DMS 273 treated with DMSO at 0.1 percent for 48 hours (cell line): ENCODE data around the gene RGS19.

Experiments
- DNase-seq: peaks from one replicate; lab custom pipeline; 2025; lab: John Stamatoyannopoulos, UW

Gene RGS19

GRCh38 chr20:64076061-64076997, 3.0 kb downstream of the RGS19 start:
- no peak for DNase-seq

DNA sequence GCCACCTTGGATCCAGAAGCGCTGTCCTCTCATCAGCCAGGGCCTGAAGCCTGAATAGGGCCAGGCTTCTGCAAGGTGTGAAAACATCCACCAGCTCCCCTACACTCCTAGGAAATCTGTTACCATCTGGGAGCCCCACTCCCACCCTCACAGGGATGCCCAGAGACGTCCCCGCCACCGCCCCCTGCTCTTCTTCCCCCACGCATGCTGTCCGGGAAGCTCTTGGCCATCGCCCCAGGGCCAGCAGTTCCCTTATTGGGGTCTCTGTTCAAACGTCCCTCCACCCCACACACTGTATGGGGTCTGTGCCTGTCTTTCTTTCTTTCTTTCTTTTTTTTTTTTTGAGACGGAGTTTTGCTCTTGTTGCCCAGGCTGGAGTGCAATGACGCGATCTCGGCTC, 3.8 kb downstream of the RGS19 start:
- no peak for DNase-seq

DNA sequence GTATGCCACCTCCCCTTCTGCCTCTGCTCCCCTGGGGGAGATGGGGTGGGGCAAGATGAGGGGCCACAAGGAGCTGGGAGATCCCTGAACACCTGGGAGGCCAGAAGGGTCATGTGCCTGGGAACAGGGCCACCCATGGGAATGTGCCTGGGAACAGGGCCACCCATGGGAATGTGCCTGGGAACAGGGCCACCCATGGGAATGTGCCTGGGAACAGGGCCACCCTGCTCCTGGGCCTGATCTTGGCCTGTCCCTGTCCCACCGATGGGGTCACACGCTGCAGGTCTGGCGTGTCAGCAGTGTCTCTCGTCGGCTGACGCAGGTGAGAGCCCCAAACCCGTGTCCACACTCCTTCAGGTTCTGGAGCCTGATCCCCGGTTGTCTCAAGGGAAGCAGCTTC, 4.4 kb downstream of the RGS19 start:
- no peak for DNase-seq

DNA sequence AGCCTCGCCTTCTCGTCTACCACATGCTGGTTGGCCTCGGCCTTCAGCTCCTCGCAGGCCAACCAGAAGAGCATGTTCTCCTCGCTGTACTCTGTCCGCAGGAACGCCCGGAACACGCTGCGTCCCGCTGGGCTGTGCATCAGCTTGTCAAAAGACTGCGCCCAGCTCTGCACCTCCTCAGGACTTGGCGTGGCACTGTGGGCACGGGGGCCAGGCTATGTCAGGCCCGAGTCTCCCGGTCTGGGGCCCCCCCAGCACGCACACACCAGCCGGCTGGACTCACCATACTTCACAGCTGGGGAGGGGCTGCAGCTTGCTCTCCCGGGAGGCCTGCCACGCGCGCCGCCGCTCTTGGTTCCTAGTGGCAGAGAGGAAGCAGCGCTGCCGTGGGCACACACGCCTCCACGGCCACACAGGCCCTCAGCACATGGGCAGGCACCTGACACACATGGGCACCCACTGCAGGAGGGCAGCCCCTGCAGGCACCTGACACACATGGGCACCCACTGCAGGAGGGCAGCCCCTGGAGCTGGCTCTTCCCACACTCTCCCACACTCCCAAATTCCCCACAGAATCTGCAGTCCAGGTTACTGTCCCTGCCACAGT, 5.0 kb downstream of the RGS19 start:
- DNase-seq = no peak

DNA sequence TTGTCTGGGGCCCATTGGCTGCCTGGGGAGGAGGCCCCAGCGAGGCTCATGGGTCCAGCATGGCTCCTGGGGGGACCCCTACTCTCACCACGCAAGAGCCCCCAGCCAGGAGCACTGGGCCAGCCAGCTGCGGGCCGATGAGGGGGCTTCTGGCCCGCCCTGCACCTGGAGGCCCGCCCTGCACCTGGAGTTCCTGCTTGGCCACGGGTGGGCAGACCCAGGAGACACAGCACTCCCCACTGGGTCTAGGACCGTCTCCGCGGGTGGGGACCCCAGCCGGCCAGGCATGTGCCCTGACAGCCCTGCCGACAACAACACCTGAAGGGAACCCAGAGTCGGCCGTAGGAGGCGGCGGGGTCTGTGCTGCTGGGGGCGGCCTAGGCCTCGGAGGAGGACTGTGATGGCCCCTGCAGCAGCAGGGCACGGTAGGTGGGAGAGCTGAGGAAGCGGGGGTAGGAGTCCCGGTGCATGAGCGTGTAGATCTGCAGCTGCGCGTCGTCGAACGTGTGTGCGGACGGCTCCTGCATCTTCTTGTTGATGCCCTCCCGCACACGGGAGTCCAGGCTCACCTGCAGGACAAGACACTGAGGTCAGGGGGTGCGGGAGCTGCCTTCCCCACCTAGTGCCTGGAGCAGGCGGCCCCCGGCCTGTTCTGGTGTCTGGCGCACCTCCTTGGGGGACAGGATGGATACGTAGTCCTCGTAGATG, 5.7 kb downstream of the RGS19 start:
- DNase-seq = no peak

DNA sequence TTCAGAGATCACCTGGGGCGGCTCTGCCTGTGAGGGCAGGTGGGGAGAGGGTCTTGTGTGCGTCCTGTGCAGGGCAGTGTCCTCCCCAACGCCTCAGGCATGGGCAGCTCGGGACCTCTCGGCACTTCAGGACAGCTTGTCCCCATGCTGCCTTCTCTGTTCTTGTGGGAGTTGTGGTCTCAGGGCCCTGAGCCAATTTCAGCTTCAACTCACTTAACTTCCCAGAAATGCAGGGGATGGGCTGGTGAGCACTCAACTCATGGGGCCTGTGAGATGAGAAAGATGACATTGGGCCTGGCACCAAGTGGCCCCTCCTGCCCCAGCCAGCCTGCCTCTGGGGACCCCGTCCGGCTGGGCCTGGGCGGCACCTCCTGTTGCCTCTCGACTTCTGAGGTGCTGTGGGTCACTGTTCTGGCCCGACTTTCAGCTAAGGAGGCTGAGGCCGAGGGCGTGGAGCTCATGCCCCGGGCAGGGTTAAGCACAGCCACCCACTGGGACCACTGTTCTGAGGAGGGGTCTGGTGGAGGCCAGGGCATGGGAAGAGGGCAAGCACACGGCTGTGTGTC, 6.7 kb downstream of the RGS19 start:
- DNase-seq = no peak

- DNase-seq = no peak
These were observed 7.7 kb downstream of the RGS19 start for GRCh38 chr20:64071341-64072332.

GRCh38 chr20:64070244-64070993, 8.9 kb downstream of the RGS19 start:
- no peak for DNase-seq

GRCh38 chr20:64069614-64070243, 9.6 kb downstream of the RGS19 start:
- no peak for DNase-seq

DNA sequence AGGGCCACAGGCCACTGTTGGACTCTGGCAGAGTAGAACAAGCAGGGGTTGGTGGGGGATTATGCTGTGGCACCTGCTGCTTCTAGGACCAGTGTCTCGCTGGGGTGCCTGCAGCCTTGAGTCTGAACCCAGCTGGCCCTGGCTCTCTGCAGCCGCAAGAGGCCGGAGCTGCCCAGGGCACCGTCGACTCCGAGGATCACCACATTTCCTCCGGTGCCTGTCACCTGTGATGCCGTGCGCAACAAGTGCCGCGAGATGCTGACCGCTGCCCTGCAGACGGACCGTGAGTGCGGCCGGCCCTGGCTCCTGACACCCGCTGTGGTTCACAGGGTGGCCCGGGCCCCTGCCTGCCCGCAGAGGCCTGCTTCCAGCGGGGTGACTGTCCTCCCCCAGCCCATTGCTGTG, 10.1 kb downstream of the RGS19 start:
- DNase-seq = no peak

DNA sequence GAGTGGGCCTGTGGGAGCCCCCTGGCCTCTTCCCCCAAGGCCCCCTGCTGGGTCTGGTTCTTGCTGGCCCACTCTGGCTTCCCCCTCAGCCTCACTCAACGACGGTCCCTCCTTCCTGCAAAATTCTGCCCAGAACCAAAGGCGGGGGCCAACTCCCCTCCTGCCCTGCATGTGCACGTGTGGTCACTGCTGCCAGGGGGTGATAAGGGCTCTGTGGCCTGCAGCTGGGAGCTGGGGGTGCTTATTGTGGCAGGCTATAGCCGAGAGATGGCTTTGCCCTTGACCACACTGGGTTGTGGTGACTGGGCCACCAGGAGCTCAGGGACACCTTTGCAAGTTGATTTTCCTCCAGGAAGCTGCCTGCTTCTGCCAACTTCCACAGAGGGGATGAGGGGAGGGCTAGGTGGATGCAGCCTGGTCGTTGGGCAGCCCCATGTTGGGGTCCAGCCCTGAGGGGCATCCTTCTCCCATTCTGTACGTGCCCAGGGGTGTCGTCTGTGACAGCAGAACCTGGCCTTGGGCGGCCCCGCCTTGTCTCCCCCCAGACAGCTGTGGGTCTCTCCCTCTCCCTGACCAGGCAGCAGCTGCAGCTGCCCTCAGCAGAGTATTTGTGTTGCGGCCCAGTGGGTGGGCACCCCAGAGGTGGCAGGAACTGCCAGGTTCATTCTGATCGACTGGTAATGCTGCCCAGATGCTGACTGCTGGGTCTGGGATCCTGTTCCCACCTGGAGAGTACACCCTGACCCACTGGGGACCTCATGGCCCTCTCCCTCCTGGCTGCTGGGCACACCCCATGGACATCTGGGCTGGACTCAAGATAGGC, 10.7 kb downstream of the RGS19 start:
- DNase-seq = no peak

GRCh38 chr20:64067733-64068307, 11.5 kb downstream of the RGS19 start:
- DNase-seq = no peak

DNA sequence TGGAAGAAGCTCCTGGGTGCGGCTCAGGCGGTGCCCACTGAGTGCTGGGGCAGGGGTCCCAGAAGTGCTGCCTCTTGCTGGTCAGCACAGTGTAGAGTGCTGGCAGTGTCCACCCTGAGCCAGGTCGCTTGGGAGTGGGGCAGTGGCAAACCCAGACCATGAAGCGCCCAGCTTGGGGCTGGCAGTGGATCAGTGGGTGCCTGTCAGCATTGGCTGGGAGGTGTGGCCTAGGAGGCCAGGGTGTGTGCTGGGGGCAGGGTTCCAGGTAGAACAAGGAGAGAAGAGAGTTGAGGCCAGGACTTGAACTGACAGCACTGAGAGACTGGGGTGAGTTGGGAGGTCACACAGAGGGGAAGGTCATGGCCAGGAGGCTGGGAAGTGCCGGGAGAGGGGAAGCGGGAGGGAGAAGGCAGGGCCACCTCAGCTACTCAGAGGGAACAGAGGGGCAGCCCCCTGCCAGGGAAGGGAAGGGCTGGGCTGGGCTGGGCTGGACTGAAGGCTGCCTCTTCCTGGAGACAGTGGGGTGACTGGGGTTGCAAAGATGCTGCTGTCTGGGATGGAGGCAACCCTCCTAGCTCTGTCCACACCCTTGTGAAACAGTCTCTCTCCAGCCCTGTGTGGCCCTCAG, 12.2 kb downstream of the RGS19 start:
- no peak for DNase-seq

DNA sequence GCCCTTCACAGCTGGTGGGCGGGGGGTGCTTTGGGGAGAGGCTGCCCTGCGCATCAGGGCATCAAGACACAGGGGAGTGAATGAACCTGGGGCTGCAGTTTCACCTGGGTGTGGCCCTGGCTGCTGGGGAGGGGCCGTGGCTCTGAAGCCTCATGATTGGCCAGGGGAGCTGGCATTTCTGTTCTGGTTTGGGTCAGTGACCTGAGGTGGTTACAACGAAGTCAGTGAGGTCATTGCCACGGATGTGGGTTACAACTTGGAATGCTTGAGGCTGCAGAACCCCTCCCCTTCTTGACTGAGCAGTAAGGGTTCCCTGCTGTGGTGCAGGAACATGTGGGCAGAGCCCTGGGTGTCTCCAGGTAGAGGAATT, 13.4 kb downstream of the RGS19 start:
- DNase-seq = no peak

DNA sequence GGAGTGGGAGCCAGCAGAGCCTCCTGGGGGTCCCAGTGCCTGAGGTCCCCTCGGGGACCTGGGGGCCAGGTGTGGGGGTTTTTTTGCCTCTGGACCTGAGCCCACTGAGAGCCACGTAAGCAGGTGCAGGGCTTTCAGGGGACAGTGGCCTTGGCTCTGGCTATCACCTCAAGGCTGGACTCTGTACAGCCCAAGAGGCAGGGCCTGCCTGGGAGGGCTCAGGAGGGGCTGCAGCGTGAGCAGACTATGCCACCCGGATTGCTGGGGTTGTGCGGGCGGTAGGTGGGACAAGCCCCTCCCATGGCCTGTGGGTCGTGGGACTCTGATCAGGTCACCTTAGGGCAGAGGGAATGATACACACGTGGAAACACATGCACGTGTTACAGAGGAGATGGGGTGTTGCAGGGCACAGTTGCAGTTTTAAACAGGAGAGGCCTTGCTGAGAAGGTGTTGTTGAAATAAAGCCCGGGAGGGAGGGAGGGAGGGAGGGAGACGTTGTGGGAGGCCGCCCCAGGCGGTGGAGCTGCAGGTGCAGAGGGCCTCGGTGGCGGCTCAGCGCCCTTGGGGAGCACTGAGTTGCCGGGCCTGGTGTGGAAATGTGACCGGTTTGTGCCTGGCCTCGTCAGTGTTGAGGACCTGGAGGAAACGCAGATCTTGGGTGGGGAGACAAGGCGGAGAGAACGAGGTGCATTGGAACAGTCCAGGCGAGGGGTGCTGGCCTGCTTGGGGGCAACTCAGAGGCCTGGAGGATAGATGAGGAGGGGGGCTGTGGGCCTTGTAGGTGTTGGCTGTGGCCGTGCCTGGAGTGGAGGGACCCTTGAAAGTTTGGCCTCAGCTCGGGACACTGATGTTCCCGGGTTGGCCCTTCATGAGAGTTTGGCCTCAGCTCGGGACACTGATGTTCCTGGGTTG, 14.0 kb downstream of the RGS19 start:
- no peak for DNase-seq

GRCh38 chr20:64064145-64064698, 15.1 kb downstream of the RGS19 start:
- DNase-seq = no peak
